ENCODE data around the gene LIPI. TPM values are rescaled to one million over a fixed set of nuclear protein-coding genes. Genes with fewer than 3 reads are reported as not detected.
"Not testable (repeated sequence)": the region's sequence is repeated elsewhere in the genome, so short reads cannot be mapped to it uniquely, and the experiment has no call there.

The LIPI gene
- polyA plus RNA-seq, 1 donor from 2014 or later, result not detected

DNA sequence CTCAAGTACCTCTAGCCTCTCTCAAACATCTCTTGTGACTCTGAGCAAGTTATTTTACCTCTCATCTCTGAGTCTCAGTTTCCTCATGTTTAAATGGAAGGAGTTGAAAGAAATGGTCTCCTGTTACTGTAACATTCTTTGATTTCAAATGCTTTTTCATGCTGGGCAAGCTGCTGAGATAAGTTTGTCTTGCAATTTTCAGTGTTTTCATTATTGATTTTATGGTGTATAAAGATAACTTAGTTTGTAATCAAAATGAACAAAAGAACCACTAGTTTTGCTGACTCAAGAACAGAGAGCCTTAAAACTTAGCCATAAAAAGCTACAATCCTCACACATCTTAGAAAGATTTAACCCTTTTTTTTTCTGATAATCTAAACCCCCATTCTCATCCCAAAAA is 4.5 kb downstream of the LIPI start:
- H3K9me3 ChIP-seq (ENCODE audit: low read length), result no peaks in the 10 kb centered on the region
- H3K4me2 ChIP-seq (ENCODE audit: low read length), result no peak overlapping the region
- no peak overlapping the region for H2AFZ ChIP-seq (ENCODE audit: low read depth, low read length)
- H3K79me2 ChIP-seq (replicated peaks; ENCODE audit: insufficient read depth, low read length), result no peaks in the 10 kb centered on the region
- no peaks in the 10 kb centered on the region for H3K36me3 ChIP-seq (ENCODE audit: insufficient read depth, low read length)
- no peaks in the 10 kb centered on the region for H3K27me3 ChIP-seq (ENCODE audit: insufficient read depth, low read depth, low read length)
- no peak overlapping the region for H3K27ac ChIP-seq (ENCODE audit: low read length)
- TF ChIP-seq, protein P1, sequence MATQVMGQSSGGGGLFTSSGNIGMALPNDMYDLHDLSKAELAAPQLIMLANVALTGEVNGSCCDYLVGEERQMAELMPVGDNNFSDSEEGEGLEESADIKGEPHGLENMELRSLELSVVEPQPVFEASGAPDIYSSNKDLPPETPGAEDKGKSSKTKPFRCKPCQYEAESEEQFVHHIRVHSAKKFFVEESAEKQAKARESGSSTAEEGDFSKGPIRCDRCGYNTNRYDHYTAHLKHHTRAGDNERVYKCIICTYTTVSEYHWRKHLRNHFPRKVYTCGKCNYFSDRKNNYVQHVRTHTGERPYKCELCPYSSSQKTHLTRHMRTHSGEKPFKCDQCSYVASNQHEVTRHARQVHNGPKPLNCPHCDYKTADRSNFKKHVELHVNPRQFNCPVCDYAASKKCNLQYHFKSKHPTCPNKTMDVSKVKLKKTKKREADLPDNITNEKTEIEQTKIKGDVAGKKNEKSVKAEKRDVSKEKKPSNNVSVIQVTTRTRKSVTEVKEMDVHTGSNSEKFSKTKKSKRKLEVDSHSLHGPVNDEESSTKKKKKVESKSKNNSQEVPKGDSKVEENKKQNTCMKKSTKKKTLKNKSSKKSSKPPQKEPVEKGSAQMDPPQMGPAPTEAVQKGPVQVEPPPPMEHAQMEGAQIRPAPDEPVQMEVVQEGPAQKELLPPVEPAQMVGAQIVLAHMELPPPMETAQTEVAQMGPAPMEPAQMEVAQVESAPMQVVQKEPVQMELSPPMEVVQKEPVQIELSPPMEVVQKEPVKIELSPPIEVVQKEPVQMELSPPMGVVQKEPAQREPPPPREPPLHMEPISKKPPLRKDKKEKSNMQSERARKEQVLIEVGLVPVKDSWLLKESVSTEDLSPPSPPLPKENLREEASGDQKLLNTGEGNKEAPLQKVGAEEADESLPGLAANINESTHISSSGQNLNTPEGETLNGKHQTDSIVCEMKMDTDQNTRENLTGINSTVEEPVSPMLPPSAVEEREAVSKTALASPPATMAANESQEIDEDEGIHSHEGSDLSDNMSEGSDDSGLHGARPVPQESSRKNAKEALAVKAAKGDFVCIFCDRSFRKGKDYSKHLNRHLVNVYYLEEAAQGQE (IDR thresholded peaks at IDR 0.05; ENCODE audit: borderline replicate concordance), result no peak
- no peak overlapping the region for H3K9ac ChIP-seq (ENCODE audit: low read length)
- no peak overlapping the region for H3K4me3 ChIP-seq (ENCODE audit: low read length)
- H3K9me2 ChIP-seq (ENCODE audit: insufficient read depth, low read length), result no peaks in the 10 kb centered on the region
- no peaks in the 10 kb centered on the region for H4K20me1 ChIP-seq (ENCODE audit: insufficient read depth)
- H3F3A ChIP-seq (ENCODE audit: insufficient read depth, low read length, poor library complexity, severe bottlenecking), result no peaks in the 10 kb centered on the region

DNA sequence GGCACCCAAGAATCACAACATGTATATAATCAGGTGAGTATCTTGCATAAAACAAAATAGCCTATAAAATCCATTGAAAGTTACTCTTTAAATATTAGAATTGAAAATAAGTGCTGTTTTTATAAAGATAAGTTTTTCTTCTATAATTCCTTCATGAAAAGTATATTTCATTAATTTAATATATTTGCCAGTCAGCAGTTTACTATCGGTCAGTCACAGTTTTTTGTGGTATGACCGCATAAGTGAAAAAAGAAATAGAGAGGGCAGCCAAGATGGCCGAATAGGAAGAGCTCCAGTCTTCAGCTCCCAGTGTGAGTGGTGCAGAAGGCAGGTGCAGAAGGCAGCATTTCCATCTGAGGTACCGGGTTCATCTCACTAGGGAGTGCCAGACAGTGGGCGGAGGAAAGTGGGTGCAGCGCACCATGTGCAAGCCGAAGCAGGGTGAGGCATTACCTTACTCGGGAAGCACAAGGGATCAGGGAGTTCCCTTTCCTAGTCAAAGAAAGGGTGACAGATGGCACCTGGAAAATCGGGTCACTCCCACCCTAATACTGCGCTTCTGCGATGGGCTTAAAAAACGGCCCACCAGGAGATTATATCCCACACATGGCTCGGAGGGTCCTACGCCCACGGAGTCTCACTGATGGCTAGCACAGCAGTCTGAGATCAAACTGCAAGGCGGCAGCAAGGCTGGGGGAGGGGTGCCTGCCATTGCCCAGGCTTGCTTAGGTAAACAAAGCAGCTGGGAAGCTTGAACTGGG is 44.1 kb downstream of the LIPI start:
- not testable (repeated sequence) for H2AFZ ChIP-seq (ENCODE audit: low read depth, low read length); H3K27me3 ChIP-seq (ENCODE audit: insufficient read depth, low read depth, low read length); H3K4me2 ChIP-seq (ENCODE audit: low read length); H3K27ac ChIP-seq (ENCODE audit: low read length); H3K9me3 ChIP-seq (ENCODE audit: low read length); H3K4me3 ChIP-seq (ENCODE audit: low read length); H4K20me1 ChIP-seq (ENCODE audit: insufficient read depth); H3K9ac ChIP-seq (ENCODE audit: low read length); H3F3A ChIP-seq (ENCODE audit: insufficient read depth, low read length, poor library complexity, severe bottlenecking); H3K36me3 ChIP-seq (ENCODE audit: insufficient read depth, low read length); H3K9me2 ChIP-seq (ENCODE audit: insufficient read depth, low read length); H3K79me2 ChIP-seq (replicated peaks; ENCODE audit: insufficient read depth, low read length)

DNA sequence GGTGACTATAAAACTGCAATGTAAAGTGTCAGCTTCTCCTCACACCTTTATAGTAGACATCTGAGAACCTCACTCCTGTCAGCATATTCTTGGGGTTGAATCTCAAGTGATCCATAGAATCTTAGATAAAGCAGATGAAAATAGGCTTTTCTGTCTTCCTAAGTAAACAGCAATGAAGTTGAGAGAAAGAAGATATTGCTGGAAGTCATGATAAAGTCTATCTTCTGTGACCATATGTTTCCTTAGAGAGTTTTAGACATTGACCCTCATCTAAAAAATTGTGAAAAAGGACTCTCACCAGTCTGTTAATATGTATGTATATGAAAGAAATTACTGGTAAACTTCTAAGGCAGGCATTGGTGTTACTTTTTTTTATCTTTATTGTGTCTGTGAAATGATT is 66.8 kb downstream of the LIPI start:
- Histone ChIP-seq H3K9me2 (ENCODE audit: insufficient read depth, low read length) (no peaks in the 10 kb centered on the region), H3K79me2 (replicated peaks; ENCODE audit: insufficient read depth, low read length) (no peaks in the 10 kb centered on the region), H3K27ac (ENCODE audit: low read length) (no peak overlapping the region), H3K4me3 (ENCODE audit: low read length) (no peak overlapping the region), H3K4me2 (ENCODE audit: low read length) (no peak overlapping the region), H3K9ac (ENCODE audit: low read length) (no peak overlapping the region), H3K27me3 (ENCODE audit: insufficient read depth, low read depth, low read length) (no peaks in the 10 kb centered on the region), H3K9me3 (ENCODE audit: low read length) (no peaks in the 10 kb centered on the region), H4K20me1 (ENCODE audit: insufficient read depth) (no peaks in the 10 kb centered on the region), H3F3A (ENCODE audit: insufficient read depth, low read length, poor library complexity, severe bottlenecking) (no peaks in the 10 kb centered on the region), H2AFZ (ENCODE audit: low read depth, low read length) (no peak overlapping the region), H3K36me3 (ENCODE audit: insufficient read depth, low read length) (no peaks in the 10 kb centered on the region)
- no peak for TF ChIP-seq POLR2AphosphoS5 (IDR thresholded peaks at IDR 0.05)
- TF ChIP-seq SMC3 (conservative IDR thresholded peaks at IDR 0.05; ENCODE audit: poor library complexity), result no peak
- TF ChIP-seq, protein P1 (IDR thresholded peaks at IDR 0.05; ENCODE audit: borderline replicate concordance), result no peak
- TF ChIP-seq, protein P2, sequence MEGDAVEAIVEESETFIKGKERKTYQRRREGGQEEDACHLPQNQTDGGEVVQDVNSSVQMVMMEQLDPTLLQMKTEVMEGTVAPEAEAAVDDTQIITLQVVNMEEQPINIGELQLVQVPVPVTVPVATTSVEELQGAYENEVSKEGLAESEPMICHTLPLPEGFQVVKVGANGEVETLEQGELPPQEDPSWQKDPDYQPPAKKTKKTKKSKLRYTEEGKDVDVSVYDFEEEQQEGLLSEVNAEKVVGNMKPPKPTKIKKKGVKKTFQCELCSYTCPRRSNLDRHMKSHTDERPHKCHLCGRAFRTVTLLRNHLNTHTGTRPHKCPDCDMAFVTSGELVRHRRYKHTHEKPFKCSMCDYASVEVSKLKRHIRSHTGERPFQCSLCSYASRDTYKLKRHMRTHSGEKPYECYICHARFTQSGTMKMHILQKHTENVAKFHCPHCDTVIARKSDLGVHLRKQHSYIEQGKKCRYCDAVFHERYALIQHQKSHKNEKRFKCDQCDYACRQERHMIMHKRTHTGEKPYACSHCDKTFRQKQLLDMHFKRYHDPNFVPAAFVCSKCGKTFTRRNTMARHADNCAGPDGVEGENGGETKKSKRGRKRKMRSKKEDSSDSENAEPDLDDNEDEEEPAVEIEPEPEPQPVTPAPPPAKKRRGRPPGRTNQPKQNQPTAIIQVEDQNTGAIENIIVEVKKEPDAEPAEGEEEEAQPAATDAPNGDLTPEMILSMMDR (IDR thresholded peaks at IDR 0.05; ENCODE audit: poor library complexity, severe bottlenecking), result no peak
- no peak for TF ChIP-seq EP300 (conservative IDR thresholded peaks at IDR 0.05; ENCODE audit: poor library complexity, severe bottlenecking)
- TF ChIP-seq TAF1 (IDR thresholded peaks at IDR 0.05; ENCODE audit: low read depth), result no peak
- TF ChIP-seq RAD21 (conservative IDR thresholded peaks at IDR 0.05), result no peak
- no peak for TF ChIP-seq EZH2 (IDR thresholded peaks at IDR 0.05; ENCODE audit: borderline replicate concordance, insufficient read depth, low read length, poor library complexity, severe bottlenecking)
- no peak for TF ChIP-seq MXI1 (conservative IDR thresholded peaks at IDR 0.05; ENCODE audit: poor library complexity, severe bottlenecking)

Measured in neural cell (in vitro differentiated cells).